ENCODE results near the gene PTGIS. TPM values are rescaled to one million over a fixed set of nuclear protein-coding genes. Genes with fewer than 3 reads are reported as not detected.

PTGIS gene
- total RNA-seq, 3 donors from 2014 or later: 38.7 to 41.7 (median 41.0) TPM

DNA sequence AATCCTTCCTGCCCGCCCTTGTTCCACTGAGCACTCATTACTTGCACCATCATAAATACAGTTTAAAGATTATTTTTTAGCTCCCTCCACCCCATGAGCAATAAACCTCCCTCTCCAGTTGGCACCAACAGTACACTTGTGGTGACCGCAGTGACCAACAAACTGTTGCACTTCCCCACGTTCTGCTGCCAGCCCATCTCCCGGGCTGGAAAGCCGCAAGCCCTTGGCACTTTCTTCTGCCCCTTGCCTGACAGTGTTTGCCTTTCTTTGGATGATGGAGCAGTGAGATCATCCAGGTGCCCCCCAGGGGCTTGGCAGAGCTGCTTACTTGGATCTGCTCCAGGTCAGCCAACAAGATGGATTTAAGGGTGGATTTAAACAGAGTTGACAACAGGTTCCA lies 107.0 kb downstream of the PTGIS start:
- DNase-seq (ENCODE audit: low spot score in 2 of 2): peak; percentile 76 to 85
- intact Hi-C loops (cut with DNase I; ENCODE audit: low total_unique reads): no loop called here
- no peaks in the 10 kb centered on the region for H3K9me3 ChIP-seq
- H3K36me3 ChIP-seq: no peaks in the 10 kb centered on the region
- H3K4me3 ChIP-seq: no peak overlapping the region
- TF ChIP-seq, protein P1, sequence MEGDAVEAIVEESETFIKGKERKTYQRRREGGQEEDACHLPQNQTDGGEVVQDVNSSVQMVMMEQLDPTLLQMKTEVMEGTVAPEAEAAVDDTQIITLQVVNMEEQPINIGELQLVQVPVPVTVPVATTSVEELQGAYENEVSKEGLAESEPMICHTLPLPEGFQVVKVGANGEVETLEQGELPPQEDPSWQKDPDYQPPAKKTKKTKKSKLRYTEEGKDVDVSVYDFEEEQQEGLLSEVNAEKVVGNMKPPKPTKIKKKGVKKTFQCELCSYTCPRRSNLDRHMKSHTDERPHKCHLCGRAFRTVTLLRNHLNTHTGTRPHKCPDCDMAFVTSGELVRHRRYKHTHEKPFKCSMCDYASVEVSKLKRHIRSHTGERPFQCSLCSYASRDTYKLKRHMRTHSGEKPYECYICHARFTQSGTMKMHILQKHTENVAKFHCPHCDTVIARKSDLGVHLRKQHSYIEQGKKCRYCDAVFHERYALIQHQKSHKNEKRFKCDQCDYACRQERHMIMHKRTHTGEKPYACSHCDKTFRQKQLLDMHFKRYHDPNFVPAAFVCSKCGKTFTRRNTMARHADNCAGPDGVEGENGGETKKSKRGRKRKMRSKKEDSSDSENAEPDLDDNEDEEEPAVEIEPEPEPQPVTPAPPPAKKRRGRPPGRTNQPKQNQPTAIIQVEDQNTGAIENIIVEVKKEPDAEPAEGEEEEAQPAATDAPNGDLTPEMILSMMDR (IDR thresholded peaks at IDR 0.05): no peak
- TF ChIP-seq POLR2AphosphoS5 (IDR thresholded peaks at IDR 0.05) (peak; percentile 11 to 37 (median 16)), POLR2A (IDR thresholded peaks at IDR 0.05) (no peak)
- H3K27me3 ChIP-seq: no peaks in the 10 kb centered on the region
- no peak overlapping the region for H3K27ac ChIP-seq
- no peaks in the 10 kb centered on the region for H3K4me1 ChIP-seq

GRCh38 chr20:49460131-49460530 lies 107.8 kb downstream of the PTGIS start:
- Histone ChIP-seq H3K9me3 (no peaks in the 10 kb centered on the region), H3K4me1 (no peaks in the 10 kb centered on the region), H3K27me3 (no peaks in the 10 kb centered on the region), H3K4me3 (no peak overlapping the region), H3K36me3 (no peaks in the 10 kb centered on the region), H3K27ac (no peak overlapping the region)
- intact Hi-C loops (cut with DNase I; ENCODE audit: low total_unique reads): no loop called here
- DNase-seq (ENCODE audit: low spot score in 2 of 2): no peak
- TF ChIP-seq POLR2A (IDR thresholded peaks at IDR 0.05) (no peak), POLR2AphosphoS5 (IDR thresholded peaks at IDR 0.05) (no peak)
- TF ChIP-seq, protein P1 (IDR thresholded peaks at IDR 0.05): no peak

GRCh38 chr20:49459684-49460083 lies 108.3 kb downstream of the PTGIS start:
- DNase-seq (ENCODE audit: low spot score in 2 of 2): no peak
- no peaks in the 10 kb centered on the region for H3K36me3 ChIP-seq
- no peak overlapping the region for H3K27ac ChIP-seq
- H3K27me3 ChIP-seq: no peaks in the 10 kb centered on the region
- H3K4me1 ChIP-seq: no peaks in the 10 kb centered on the region
- H3K4me3 ChIP-seq: no peak overlapping the region
- TF ChIP-seq, protein P1 (IDR thresholded peaks at IDR 0.05): no peak
- TF ChIP-seq POLR2A (IDR thresholded peaks at IDR 0.05): no peak
- no peak for TF ChIP-seq POLR2AphosphoS5 (IDR thresholded peaks at IDR 0.05)
- no peaks in the 10 kb centered on the region for H3K9me3 ChIP-seq
- intact Hi-C loops (cut with DNase I; ENCODE audit: low total_unique reads): loop anchor here (5.0 kb wide), 1 partner anchor 1447 kb away; no protein-coding TSS in a partner anchor

GRCh38 chr20:49457444-49457843 lies 110.5 kb downstream of the PTGIS start:
- intact Hi-C loops (cut with DNase I; ENCODE audit: low total_unique reads): loop anchor here (5.0 kb wide), 1 partner anchor 1445 kb away; no protein-coding TSS in a partner anchor
- H3K27ac ChIP-seq: no peak overlapping the region
- H3K4me3 ChIP-seq: no peak overlapping the region
- no peaks in the 10 kb centered on the region for H3K9me3 ChIP-seq
- no peaks in the 10 kb centered on the region for H3K36me3 ChIP-seq
- DNase-seq (ENCODE audit: low spot score in 2 of 2): no peak
- H3K27me3 ChIP-seq: no peaks in the 10 kb centered on the region
- no peaks in the 10 kb centered on the region for H3K4me1 ChIP-seq
- TF ChIP-seq POLR2A (IDR thresholded peaks at IDR 0.05) (no peak), POLR2AphosphoS5 (IDR thresholded peaks at IDR 0.05) (no peak)
- TF ChIP-seq, protein P1 (IDR thresholded peaks at IDR 0.05): no peak

GRCh38 chr20:49456646-49457045 lies 111.3 kb downstream of the PTGIS start:
- no peaks in the 10 kb centered on the region for H3K27me3 ChIP-seq
- H3K4me3 ChIP-seq: no peak overlapping the region
- H3K36me3 ChIP-seq: no peaks in the 10 kb centered on the region
- DNase-seq (ENCODE audit: low spot score in 2 of 2): no peak
- H3K4me1 ChIP-seq: no peaks in the 10 kb centered on the region
- H3K27ac ChIP-seq: no peak overlapping the region
- intact Hi-C loops (cut with DNase I; ENCODE audit: low total_unique reads): loop anchor here (5.0 kb wide), 1 partner anchor 1444 kb away; no protein-coding TSS in a partner anchor
- TF ChIP-seq POLR2AphosphoS5 (IDR thresholded peaks at IDR 0.05): no peak
- TF ChIP-seq POLR2A (IDR thresholded peaks at IDR 0.05): no peak
- TF ChIP-seq, protein P1 (IDR thresholded peaks at IDR 0.05): no peak
- no peaks in the 10 kb centered on the region for H3K9me3 ChIP-seq
